Activated CD8-positive, alpha-beta T cell treated with anti-CD3 and anti-CD28 coated beads for 36 hours (primary cell): ENCODE data around the gene TNS3. TPM values are rescaled to one million over a fixed set of nuclear protein-coding genes. Genes with fewer than 3 reads are reported as not detected.

Experiments used
- ATAC-seq: fragments of 200-7000 bp; cut with Tn5 transposase; one replicate; pipeline ENCODE4 v1.10.0; 2021; ENCODE audit warnings: mild to moderate bottlenecking, moderate library complexity
- CTCF ChIA-PET: fragments of 350-600 bp; sonication (Branson Sonifier 250); formaldehyde crosslinking; loops from one replicate; lab custom pipeline; 2021; ENCODE audit warnings: antibody characterized with exemption; lab: Charles Lee
- POLR2A ChIA-PET: fragments of 350-600 bp; sonication (Branson Sonifier 250); formaldehyde crosslinking; loops from one replicate; lab custom pipeline; 2021; ENCODE audit warnings: antibody characterized with exemption; lab: Charles Lee
- DNase-seq: peaks from one replicate; pipeline ENCODE4 v3.0.0-alpha.2; 2020
- H3K27ac Mint-ChIP-seq: one replicate; pipeline ENCODE4 v1.8.0; 2021; ENCODE audit warnings: mild to moderate bottlenecking, mixed read lengths
- H3K27me3 Mint-ChIP-seq: one replicate; pipeline ENCODE4 v1.8.0; 2021; ENCODE audit warnings: mixed read lengths
- H3K36me3 Mint-ChIP-seq: one replicate; pipeline ENCODE4 v1.8.0; 2021; ENCODE audit warnings: low read depth, mixed read lengths
- H3K4me1 Mint-ChIP-seq: one replicate; pipeline ENCODE4 v1.8.0; 2021; ENCODE audit warnings: low read depth, mixed read lengths
- H3K4me3 Mint-ChIP-seq: one replicate; pipeline ENCODE4 v1.8.0; 2021; ENCODE audit warnings: mild to moderate bottlenecking, moderate library complexity, mixed read lengths
- H3K9me3 Mint-ChIP-seq: one replicate; pipeline ENCODE4 v1.8.0; 2021; ENCODE audit warnings: mixed read lengths
- CTCF ChIP-seq: fragments of 200-600 bp; IDR thresholded peaks from one replicate; pipeline ENCODE4 v1.8.0; 2022; ENCODE audit warnings: antibody characterized with exemption, mild to moderate bottlenecking
- intact Hi-C: fragments of 100-400 bp; cut with micrococcal nuclease; formaldehyde crosslinking; loops from one replicate; pipeline ENCODE4 v1.10.0; 2022
- total RNA-seq, 2 experiments: library from RNA; stranded (reverse); gene quantifications; one replicate each; pipeline ENCODE4 v1.2.3, GENCODE V29; 2021

Gene TNS3
- total RNA-seq, 2 experiments from 2014 or later: 0.04 to 0.16 TPM

- H3K27me3 Mint-ChIP-seq: peaks cover 7% of the 10 kb centered on the region
- ChIA-PET CTCF (no interaction called here), POLR2A (no interaction called here)
- no peak for TF ChIP-seq CTCF
- ATAC-seq (no peak), DNase-seq (no peak)
- H3K36me3 Mint-ChIP-seq: no peaks in the 10 kb centered on the region
- no peaks in the 10 kb centered on the region for H3K9me3 Mint-ChIP-seq
- intact Hi-C loops: no loop called here
- peaks cover 4% of the 10 kb centered on the region for H3K4me1 Mint-ChIP-seq
- no peak overlapping the region for H3K27ac Mint-ChIP-seq
- H3K4me3 Mint-ChIP-seq: no peak overlapping the region
These were observed 204.8 kb downstream of the TNS3 start for GRCh38 chr7:47376991-47377616.

GRCh38 chr7:47375121-47375938, 206.6 kb downstream of the TNS3 start:
- TF ChIP-seq CTCF: no peak
- ChIA-PET POLR2A (no interaction called here), CTCF (no interaction called here)
- no peak overlapping the region for H3K4me3 Mint-ChIP-seq
- no peaks in the 10 kb centered on the region for H3K9me3 Mint-ChIP-seq
- H3K27ac Mint-ChIP-seq: no peak overlapping the region
- H3K36me3 Mint-ChIP-seq: no peaks in the 10 kb centered on the region
- no peaks in the 10 kb centered on the region for H3K4me1 Mint-ChIP-seq
- intact Hi-C loops: no loop called here
- H3K27me3 Mint-ChIP-seq: peaks cover 4% of the 10 kb centered on the region
- DNase-seq (no peak), ATAC-seq (no peak)

GRCh38 chr7:47374538-47374937, 207.4 kb downstream of the TNS3 start:
- H3K9me3 Mint-ChIP-seq: no peaks in the 10 kb centered on the region
- ChIA-PET POLR2A (no interaction called here), CTCF (no interaction called here)
- intact Hi-C loops: no loop called here
- no peaks in the 10 kb centered on the region for H3K4me1 Mint-ChIP-seq
- H3K27me3 Mint-ChIP-seq: peaks cover 4% of the 10 kb centered on the region
- DNase-seq (no peak), ATAC-seq (no peak)
- H3K36me3 Mint-ChIP-seq: no peaks in the 10 kb centered on the region
- no peak for TF ChIP-seq CTCF
- H3K27ac Mint-ChIP-seq: no peak overlapping the region
- no peak overlapping the region for H3K4me3 Mint-ChIP-seq

- H3K4me1 Mint-ChIP-seq: no peaks in the 10 kb centered on the region
- TF ChIP-seq CTCF: no peak
- no peaks in the 10 kb centered on the region for H3K9me3 Mint-ChIP-seq
- no peak overlapping the region for H3K4me3 Mint-ChIP-seq
- POLR2A ChIA-PET: no interaction called here
- intact Hi-C loops: no loop called here
- DNase-seq: no peak
- no peaks in the 10 kb centered on the region for H3K36me3 Mint-ChIP-seq
- H3K27me3 Mint-ChIP-seq: peaks cover 4% of the 10 kb centered on the region
- no peak overlapping the region for H3K27ac Mint-ChIP-seq
- ATAC-seq: no peak
- CTCF ChIA-PET: no interaction called here
These were observed 207.9 kb downstream of the TNS3 start for GRCh38 chr7:47373871-47374451.
